Left lobe of liver (tissue), 2 donors: ENCODE data around the gene KCNQ5. TPM values are rescaled to one million over a fixed set of nuclear protein-coding genes. Genes with fewer than 3 reads are reported as not detected.

Source experiments
- ATAC-seq: fragments of 200-7000 bp; cut with Tn5 transposase; one replicate; pipeline ENCODE4 v1.9.1; 2020; ENCODE audit warnings: mild to moderate bottlenecking, moderate library complexity
- DNase-seq: peaks from one replicate; pipeline ENCODE4 v3.0.0-alpha.2; 2020; ENCODE audit warnings: low spot score
- total RNA-seq: library from RNA; stranded (reverse); gene quantifications from one replicate; pipeline ENCODE4 v1.2.1, GENCODE V29; 2021
- donor health status: DM: no; HTN: no; CAD: no; lungs with moderate emphysema.
- donor health status: DM: no; HTN: yes; CAD: no.

Gene KCNQ5
- total RNA-seq, 1 donor from 2014 or later, result not detected

GRCh38 chr6:73085443-73085871 is 463.6 kb downstream of the KCNQ5 start:
- ATAC-seq (no peak), DNase-seq (no peak)

GRCh38 chr6:73086726-73087125 is 464.9 kb downstream of the KCNQ5 start:
- ATAC-seq (no peak), DNase-seq (no peak)

DNA sequence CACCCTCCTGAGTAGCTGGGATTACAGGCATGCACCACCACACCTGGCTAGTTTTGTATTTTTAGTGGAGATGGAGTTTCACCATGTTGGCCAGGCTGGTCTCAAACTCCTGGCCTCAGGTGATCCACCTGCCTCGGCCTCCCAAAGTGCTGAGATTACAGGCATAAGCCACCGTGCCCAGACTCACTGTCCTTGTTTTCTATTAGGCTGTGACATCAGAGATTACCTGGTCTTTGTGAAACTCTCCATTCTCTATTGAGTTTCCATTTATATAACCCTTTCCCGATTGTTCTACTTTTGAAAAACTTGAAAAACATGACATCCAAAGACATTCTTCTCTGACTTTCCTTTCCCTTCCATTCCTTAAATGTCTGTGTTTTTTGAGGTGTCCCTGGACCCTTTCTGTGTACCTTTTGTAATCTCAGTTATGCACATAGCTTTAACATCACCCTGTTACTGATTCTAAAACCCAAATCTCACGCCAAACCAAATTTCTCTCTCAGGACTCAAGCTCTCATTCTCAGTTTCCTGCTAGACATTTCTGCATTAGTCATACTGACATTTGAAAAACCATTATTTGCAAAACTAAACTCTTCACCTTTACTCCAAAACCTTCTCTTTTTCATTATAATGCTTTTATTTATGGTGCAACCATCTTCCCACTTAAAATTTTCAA is 466.4 kb downstream of the KCNQ5 start:
- DNase-seq (no peak), ATAC-seq (no peak)

DNA sequence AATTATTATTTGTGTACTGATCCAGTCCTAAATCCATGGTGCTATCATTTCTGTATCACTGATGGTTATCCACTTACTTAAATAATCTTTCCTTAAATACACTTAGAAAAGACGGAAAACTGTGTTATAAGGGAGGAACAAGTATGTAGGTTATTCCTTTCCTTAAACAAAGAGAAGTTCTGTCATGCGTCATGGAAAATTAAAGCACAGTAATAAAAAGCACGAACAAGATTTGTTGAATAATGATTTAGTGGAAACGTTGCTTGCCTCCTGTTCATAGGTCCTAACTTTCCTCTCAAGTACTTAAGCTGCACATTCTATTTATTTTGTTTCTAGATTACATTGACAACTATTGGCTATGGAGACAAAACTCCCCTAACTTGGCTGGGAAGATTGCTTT is 483.1 kb downstream of the KCNQ5 start:
- no peak for DNase-seq
- no peak for ATAC-seq

- ATAC-seq (no peak), DNase-seq (no peak)
Measured at GRCh38 chr6:73107016-73107415, 485.2 kb downstream of the KCNQ5 start.

DNA sequence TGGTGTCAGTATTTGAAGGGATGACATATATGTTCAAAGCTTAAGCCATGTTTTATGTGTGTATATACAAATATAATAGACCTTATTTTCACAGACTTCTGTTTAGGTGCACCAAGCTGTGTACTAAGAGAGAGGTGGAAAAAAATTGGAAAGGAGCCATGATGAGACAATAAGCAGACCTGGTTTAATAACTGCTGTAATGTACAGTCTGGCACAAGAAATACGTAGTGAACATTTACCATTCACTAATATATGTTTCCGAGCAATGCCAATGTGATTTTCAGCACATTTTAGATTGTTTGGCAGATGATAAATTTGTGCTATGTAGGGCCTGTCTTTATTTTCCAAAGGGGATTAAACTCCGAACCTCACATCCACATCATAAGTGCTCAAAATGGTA is 487.1 kb downstream of the KCNQ5 start:
- no peak for ATAC-seq
- DNase-seq, result no peak

GRCh38 chr6:73109659-73110058 is 487.8 kb downstream of the KCNQ5 start:
- no peak for ATAC-seq
- DNase-seq, result no peak

DNA sequence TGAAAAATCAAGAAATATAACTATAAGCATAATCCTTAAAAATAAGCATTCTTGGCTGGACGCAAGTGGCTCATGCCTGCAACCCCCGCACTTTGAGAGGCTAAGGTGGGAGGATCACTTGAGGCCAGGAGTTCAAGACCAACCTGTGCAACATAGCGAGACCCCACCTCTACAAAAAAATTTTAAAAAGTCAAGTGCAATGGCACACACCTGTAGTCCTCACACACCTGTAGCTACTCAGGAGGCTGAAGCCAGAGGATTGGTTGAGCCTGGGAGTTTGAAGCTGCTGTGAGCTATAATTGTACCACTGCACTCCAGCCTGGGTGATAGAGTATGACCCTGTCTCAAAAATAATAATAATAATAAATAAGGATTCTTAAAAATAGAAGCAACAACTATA is 494.5 kb downstream of the KCNQ5 start:
- DNase-seq (no peak), ATAC-seq (no peak)

DNA sequence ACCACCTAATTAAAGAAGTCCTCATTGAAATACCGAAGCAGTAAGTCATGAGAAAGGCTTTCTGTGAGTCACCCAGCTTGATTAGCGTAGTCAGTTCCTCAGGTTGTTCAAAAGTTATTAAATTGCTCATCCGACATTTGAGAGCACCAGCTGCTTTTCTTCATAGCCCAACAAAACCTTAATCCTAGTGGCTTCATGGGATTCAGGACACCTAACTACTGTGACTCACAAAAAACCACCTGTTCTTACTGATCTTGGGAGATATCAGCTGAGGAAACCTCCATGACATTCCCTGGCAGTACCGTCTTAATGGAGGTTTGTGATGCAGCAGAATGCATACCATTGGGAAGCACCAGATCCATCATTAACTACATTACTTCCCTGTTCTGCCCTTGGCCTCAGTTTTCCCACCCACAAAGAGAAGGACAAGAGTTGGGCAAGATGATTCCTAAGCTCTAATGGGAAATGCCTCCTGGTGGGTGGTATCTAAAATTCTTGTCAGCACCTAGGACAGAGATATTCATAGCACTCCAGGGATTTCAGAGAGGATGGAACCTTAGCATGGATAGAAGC is 499.6 kb downstream of the KCNQ5 start:
- ATAC-seq (no peak), DNase-seq (no peak)

DNA sequence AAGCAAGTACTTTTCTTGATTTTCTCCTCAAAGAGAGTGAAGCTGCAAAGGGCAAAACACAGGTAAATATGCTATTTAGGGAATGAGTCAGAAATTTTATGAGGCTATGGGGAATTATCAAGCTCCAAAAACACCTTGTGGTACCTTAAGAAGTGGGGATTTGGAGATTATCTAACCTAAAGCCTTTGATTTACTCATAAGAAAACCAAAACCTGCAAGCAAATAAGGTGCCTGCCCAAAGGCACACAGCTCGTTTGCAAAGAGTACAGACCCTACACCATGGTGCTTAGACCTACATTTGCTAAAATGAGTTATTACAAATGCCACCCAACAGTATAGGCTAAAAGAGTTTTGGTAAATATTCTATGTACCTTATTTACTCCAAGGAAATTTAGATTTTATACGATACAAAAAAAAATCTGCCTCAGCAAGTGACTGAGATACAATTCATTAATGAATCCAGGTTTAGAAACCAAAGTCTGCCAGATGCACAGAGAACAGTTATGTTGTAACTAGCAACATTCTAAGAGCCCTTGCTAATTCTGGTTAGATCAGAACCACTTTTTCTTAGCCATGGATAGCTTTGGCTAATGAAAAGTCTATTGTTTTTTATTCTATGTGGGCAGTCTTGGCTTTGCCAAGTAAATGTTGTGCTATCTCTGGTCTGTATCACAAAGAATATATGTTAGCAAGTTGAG is 501.9 kb downstream of the KCNQ5 start:
- DNase-seq, result no peak
- ATAC-seq, result no peak

DNA sequence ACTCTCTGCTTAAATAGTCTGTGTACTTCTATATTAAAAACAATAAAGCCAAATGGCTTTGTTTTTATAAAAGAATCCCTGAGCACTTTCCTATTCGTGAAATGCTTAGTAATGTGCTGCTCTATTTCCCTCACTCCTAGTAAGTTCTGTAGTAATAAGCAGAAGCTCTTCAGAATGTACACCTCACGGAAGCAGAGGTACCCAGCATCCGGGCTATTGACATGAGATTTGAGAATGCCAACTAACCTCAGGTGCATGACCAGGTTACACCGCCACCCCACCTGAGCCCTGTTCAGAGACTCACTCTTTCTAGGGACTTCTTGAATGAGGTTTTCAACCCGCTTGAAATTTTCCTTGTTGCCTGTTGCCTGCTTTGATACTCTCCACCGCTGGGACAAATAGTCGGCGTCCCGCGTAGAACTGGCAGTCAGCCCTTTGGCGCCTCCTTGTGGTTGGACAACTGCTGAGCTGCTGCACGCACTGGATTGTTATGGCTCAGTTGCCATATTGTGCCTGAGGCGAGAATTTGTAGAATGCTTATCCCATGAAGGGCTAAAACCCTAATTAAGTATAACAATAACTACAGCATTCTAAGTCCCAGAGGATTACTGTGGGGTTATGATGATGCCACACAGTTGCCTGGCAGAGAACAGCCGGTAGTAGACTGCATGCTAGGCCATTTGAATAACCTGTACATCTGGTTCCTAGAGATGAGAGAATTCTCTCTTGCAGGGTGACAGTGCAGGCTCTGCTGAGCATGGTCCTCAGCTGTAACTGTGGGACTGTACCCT is 508.0 kb downstream of the KCNQ5 start:
- peak; percentile 76 for DNase-seq
- peak; percentile 100 for ATAC-seq

- ATAC-seq (no peak), DNase-seq (no peak)
Measured at GRCh38 chr6:73131706-73132105, 509.8 kb downstream of the KCNQ5 start.

DNA sequence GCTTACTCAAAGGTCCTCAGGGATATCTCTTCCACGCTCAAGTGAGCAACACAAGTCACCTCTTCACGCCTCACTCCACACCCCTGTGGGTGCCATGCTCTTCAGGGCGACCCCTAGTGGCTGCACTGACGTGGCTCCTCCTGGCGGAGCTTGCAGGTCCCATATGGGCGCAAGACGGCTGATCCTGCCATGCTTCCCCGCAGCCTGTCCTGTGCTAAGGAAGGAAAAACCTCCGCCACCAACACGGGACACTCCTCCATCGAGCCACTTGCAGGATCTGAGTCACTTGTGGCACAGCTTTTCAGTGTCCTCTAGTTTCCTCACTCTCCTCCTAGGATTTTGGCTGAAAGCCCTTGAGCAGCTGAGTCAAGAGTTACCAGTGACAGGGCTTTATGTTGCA is 512.7 kb downstream of the KCNQ5 start:
- ATAC-seq (peak; percentile 57), DNase-seq (no peak)

DNA sequence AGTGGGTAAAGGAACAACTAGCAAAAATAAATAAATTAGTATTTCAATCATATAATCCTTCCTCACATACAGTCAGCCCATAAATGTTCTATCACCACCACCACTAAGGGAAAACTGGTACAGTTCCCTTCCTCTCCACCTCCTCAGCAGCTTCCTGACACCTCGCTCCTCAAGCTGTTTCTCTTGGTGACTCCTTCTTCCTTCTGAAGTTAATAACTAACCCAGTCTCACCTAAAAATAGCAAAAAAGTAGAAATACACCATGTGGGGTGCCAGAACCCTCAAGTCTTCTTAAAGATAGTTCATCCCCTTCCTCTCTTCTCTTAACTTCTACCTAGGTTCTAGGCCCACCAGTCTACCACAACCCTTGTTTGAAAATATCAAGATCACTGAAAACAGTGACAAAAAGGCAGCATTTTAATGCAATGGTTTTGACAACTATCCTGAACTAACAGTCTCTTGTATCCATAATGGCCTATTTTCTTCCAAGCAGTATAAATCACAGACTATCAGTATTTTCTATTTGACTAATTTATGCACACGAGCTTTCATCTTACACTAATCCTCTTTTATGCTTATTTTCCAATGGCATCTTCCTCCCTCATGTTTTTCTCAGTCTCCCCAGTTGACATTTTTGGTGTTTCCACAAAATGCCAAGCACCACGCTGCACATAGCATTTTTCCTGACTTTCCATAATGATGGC is 518.0 kb downstream of the KCNQ5 start:
- ATAC-seq (no peak), DNase-seq (no peak)

DNA sequence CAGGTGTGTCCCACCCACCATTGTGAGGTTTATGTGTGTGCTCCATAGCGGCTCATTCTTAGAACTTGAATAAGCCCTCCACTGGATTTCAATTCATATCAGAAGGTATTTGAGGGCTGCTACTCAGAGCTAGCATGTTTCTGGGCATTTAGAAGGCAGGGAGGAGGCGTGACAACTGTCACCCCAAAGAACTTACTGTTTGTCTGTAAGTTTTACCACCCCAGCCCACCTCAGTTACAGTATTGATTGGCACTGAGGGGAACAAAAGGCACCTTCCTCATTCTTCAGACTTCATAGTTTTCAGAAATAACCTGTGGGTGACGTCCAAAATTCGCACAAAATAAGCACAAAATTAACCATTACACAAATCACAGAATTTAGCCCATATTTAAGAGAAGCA is 521.7 kb downstream of the KCNQ5 start:
- ATAC-seq (no peak), DNase-seq (no peak)

DNA sequence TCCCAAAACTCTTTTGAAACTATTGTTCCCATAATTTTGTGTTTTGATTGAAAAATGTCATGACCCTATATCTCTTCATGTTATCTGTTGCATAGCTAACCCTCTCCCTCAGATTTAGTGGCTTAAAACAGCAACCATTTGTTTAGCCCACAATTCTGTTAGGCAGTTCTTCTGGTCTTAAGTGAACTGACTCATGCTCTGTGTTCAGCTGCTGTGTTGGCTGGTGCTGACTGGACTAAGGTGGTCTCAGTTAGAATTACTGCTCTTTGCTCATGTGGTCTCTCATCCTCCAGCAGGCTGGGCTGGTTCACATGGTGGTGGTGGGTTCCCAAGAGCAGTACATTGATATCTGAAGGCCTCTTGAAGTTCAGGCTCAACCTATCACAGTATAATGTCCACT is 522.7 kb downstream of the KCNQ5 start:
- DNase-seq, result no peak
- ATAC-seq, result no peak

DNA sequence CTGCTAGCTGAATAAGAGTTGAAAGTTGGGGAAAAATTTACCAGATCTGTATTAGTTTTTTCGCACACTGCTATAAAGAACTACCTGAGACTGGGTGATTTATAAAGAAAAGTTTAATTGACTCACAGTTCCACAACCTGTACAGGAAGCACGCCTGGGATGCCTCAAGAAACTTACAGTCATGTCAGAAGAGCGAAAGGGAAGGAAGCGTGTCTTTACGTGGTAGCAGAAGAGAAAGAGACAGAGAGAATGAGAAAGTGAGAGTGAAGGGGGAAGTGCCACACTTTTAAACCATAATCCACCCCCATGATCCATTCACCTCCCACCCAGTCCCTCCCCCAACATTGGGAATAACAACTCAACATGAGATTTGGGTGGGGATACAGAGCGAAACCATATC is 523.8 kb downstream of the KCNQ5 start:
- ATAC-seq (no peak), DNase-seq (no peak)

DNA sequence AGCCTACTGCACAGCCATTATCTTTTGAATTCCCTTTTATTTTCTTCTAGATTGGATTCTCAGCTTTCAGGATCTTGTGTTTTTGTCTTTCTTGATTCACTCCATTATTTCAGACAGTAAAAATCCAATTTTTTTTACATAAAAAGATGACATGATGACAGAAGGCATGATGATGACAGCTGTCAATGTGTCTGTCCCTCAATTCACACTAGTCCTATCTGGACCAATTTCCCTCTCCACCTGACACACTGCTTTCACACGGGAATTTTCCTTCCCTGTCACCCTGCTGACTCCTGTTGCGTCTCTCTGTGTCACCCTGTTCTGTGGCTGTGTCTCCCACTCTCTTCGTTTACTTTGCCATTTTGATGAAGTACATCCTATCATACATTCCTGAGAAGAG is 529.9 kb downstream of the KCNQ5 start:
- no peak for DNase-seq
- ATAC-seq, result no peak

GRCh38 chr6:73152556-73152955 is 530.7 kb downstream of the KCNQ5 start:
- ATAC-seq (no peak), DNase-seq (no peak)

GRCh38 chr6:73152966-73153757 is 531.3 kb downstream of the KCNQ5 start:
- DNase-seq (no peak), ATAC-seq (no peak)
